Heart left ventricle (tissue), 16 donors: ENCODE measurements around the gene SPTBN4. TPM values are rescaled to one million over a fixed set of nuclear protein-coding genes. Genes with fewer than 3 reads are reported as not detected.
"Not testable (repeated sequence)": the region's sequence is repeated elsewhere in the genome, so short reads cannot be mapped to it uniquely, and the experiment has no call there.

Experiments used
- ATAC-seq, 4 donors: fragments of 200-7000 bp; cut with Tn5 transposase; one replicate each; pipeline ENCODE4 v1.9.1; 2020 to 2022; ENCODE audit warnings: moderate library complexity in 4 of 4, mild to moderate bottlenecking in 3 of 4, moderate number of reproducible peaks in 1 of 4
- DNase-seq, 5 donors: peaks; one replicate each; pipeline ENCODE4 v3.0.0-alpha.2; 2020
- H3K27ac ChIP-seq, 12 donors: fragments of 200-600 bp; sonication (generic) in 4 of 12; one replicate each; pipeline versions ENCODE4 v1.5.0 to v1.8.0; 2016 to 2022; ENCODE audit warnings: mild to moderate bottlenecking in 2 of 12
- H3K27me3 ChIP-seq, 9 donors: fragments of 200-600 bp; sonication (generic) in 2 of 9; one replicate each; pipeline versions ENCODE4 v1.5.1 to v1.8.0; 2016 to 2022; ENCODE audit warnings: mild to moderate bottlenecking in 3 of 9
- H3K36me3 ChIP-seq, 9 donors: fragments of 200-600 bp; sonication (generic) in 2 of 9; one replicate each; pipeline versions ENCODE4 v1.5.0 to v1.8.0; 2018 to 2022; ENCODE audit warnings: mild to moderate bottlenecking in 2 of 9
- H3K4me1 ChIP-seq, 12 donors: fragments of 200-600 bp; sonication (generic) in 4 of 12; one replicate each; pipeline versions ENCODE4 v1.5.0 to v1.8.0; 2016 to 2022; ENCODE audit warnings: mild to moderate bottlenecking in 3 of 12
- H3K4me3 ChIP-seq, 12 donors: fragments of 200-600 bp; sonication (generic) in 4 of 12; one replicate each; pipeline versions ENCODE4 v1.5.0 to v1.8.0; 2017 to 2022; ENCODE audit warnings: mild to moderate bottlenecking in 9 of 12, moderate library complexity in 4 of 12
- H3K9me3 ChIP-seq, 12 donors: fragments of 200-600 bp; sonication (generic) in 4 of 12; one replicate each; pipeline versions ENCODE4 v1.5.0 to v1.8.0; 2016 to 2022; ENCODE audit warnings: mild to moderate bottlenecking in 1 of 12
- CTCF ChIP-seq, 12 donors: fragments of 200-600 bp; sonication (generic) in 4 of 12; IDR thresholded peaks; one replicate each; pipeline versions ENCODE4 v1.5.0 to v1.8.0; 2018 to 2022; ENCODE audit warnings: antibody characterized with exemption in 12 of 12, mild to moderate bottlenecking in 5 of 12
- POLR2A ChIP-seq, 2 donors: fragments of 450-650 bp; IDR thresholded peaks; one replicate each; pipeline ENCODE4 v1.6.1; 2017; ENCODE audit warnings: antibody characterized with exemption in 2 of 2, mild to moderate bottlenecking in 2 of 2, moderate library complexity in 2 of 2
- WGBS, 4 donors: extraction: QIAGEN DNeasy Blood & Tissue Kit in 2 of 4; methylation state at CpG; one replicate each; pipeline versions ENCODE4 v1.1.5 to v1.1.7; 2013 to 2018; 5-methylcytosine and 5-hydroxymethylcytosine counted together
- intact Hi-C, 10 donors: fragments of 100-400 bp; cut with DNase I; formaldehyde crosslinking; loops; one replicate each; pipeline versions ENCODE4 v1.11.1 to v1.14.2; 2022
- polyA plus RNA-seq, 2 donors: library from polyadenylated mRNA; stranded (reverse); fragments of 200-250 nt; gene quantifications; one replicate each; pipeline ENCODE4 v1.2.3, GENCODE V29; 2013
- total RNA-seq, 9 donors: library from RNA; depleted of rRNA in 2 of 9; stranded (reverse); fragments of >200 nt in 2 of 9; fragmentation: NEBNext Ultra II Directional in 3 of 9; extraction: Animal tissue kit (Norgen Biotek cat#: 25700) in 3 of 9; gene quantifications; one replicate each; pipeline versions ENCODE4 v1.1.0 to v1.2.4, GENCODE V29; 2016 to 2023
- donor health status: ischemic (EF 13 %, LVEDD 7.1; RV severe dilation, severe dysfunction).
- donor health status: healthy with polysubstance abuse.
- donor health status: DM: no; HTN: yes; CAD: no.
- donor health status: DM: no; HTN: no; CAD: no.
- donor health status: ischemic (EF 25% LVEDD 6.9; RV normal size, moderate dysfunction).
- donor health status: ischemic (EF 25% LVEDD 5.7; RV mildly dilated, moderate dysfunction).
- donor health status: healthy.
- donor health status: DM: yes; HTN: yes; CAD: no.
- donor health status: ischemic (EF 35%, LVEDD 5.7; RV mildly dilated, moderate dysfunction).
- donor health status: nonischemic (EF 11% LVEDD 7.7; RV severe dilation, severe dysfunction).
- donor health status: DM: yes; HTN: yes; CAD: no.
- donor health status: PGD.
- donor health status: ischemic (EF 29% LVEDD 5.4; RV normal size, mild dysfunction).
- donor health status: nonischemic (EF 23%, LVEDD 6.1; RV moderate dilation, normal function).

SPTBN4 gene
- total and polyA plus RNA-seq, 11 donors = 1.9 to 8.7 (median 4.2) TPM

GRCh38 chr19:40623403-40624251, 156.8 kb downstream of the SPTBN4 start:
- Histone ChIP-seq H3K4me3 (no peak overlapping the region), H3K27ac (no peak overlapping the region), H3K4me1 (peaks cover 0 to 11% (median 0%) of the 10 kb centered on the region in 12 donors), H3K36me3 (peaks cover 0 to 100% (median 70%) of the 10 kb centered on the region in 9 donors), H3K9me3 (no peaks in the 10 kb centered on the region), H3K27me3 (no peaks in the 10 kb centered on the region)
- ATAC-seq = peak in 1 of 4 donors; percentile 7
- peak in 2 of 5 donors; percentile 41 to 62 for DNase-seq
- intact Hi-C loops = no loop called here
- TF ChIP-seq POLR2A (IDR thresholded peaks at IDR 0.05) = no peak
- TF ChIP-seq CTCF (IDR thresholded peaks at IDR 0.05) = no peak
- WGBS, 4 donors = 61 to 67% (median 62%) methylated on average over 41 of the region's 41 CpGs

- ATAC-seq, H3K9me3 ChIP-seq, H3K27ac ChIP-seq, intact Hi-C loops, H3K27me3 ChIP-seq, H3K4me3 ChIP-seq, H3K4me1 ChIP-seq: not testable (repeated sequence)
- DNase-seq = peak in 1 of 5 donors; percentile 9
- WGBS, 4 donors = 87 to 92% (median 90%) methylated on average over 14 of the region's 14 CpGs
- peaks cover 0 to 100% (median 60%) of the 10 kb centered on the region in 9 donors for H3K36me3 ChIP-seq
Measured at GRCh38 chr19:40624369-40625153, 157.8 kb downstream of the SPTBN4 start.

GRCh38 chr19:40625406-40626120, 158.8 kb downstream of the SPTBN4 start:
- Histone ChIP-seq H3K4me3 (no peak overlapping the region), H3K27ac (no peak overlapping the region), H3K27me3 (no peaks in the 10 kb centered on the region), H3K9me3 (no peaks in the 10 kb centered on the region), H3K4me1 (peaks cover 0 to 2% (median 0%) of the 10 kb centered on the region in 12 donors), H3K36me3 (peaks cover 0 to 99% (median 54%) of the 10 kb centered on the region in 9 donors)
- no peak for TF ChIP-seq POLR2A (IDR thresholded peaks at IDR 0.05)
- TF ChIP-seq CTCF (IDR thresholded peaks at IDR 0.05) = no peak
- ATAC-seq (peak in 1 of 4 donors; percentile 9), DNase-seq (peak in 2 of 5 donors; percentile 21 to 51)
- intact Hi-C loops = no loop called here
- 67 to 76% (median 76%) methylated on average over 2 to 7 of the region's 7 CpGs for WGBS, 4 donors

Other genes with a start within 250 kb of the SPTBN4 start
- not detected for gene TTC9B, start 248.6 kb upstream of the SPTBN4 start, total RNA-seq
- not detected for gene TTC9B, start 248.6 kb upstream of the SPTBN4 start, polyA plus RNA-seq
- gene CCNP, start 240.3 kb upstream of the SPTBN4 start, total RNA-seq = under 1 TPM in 2 of 9 donors, not detected in 7; 0.21 to 0.75 TPM
- not detected for gene CCNP, start 240.3 kb upstream of the SPTBN4 start, polyA plus RNA-seq
- gene AKT2, start 181.7 kb upstream of the SPTBN4 start, total RNA-seq = 100 to 1,000 TPM in 7 of 9 donors, 10 to 100 TPM in 2; 81.8 to 132 (median 113) TPM
- 10 to 100 TPM; 71.0 to 91.0 TPM for gene AKT2, start 181.7 kb upstream of the SPTBN4 start, polyA plus RNA-seq
- 100 to 1,000 TPM in 8 of 9 donors, 10 to 100 TPM in 1; 99.1 to 230 (median 148) TPM for gene C19orf47, start 118.6 kb upstream of the SPTBN4 start, total RNA-seq
- gene C19orf47, start 118.6 kb upstream of the SPTBN4 start, polyA plus RNA-seq = 100 to 1,000 TPM; 226 to 314 TPM
- gene PLD3, start 118.3 kb upstream of the SPTBN4 start, total RNA-seq = 100 to 1,000 TPM; 138 to 375 (median 183) TPM
- 100 to 1,000 TPM; 109 to 146 TPM for gene PLD3, start 118.3 kb upstream of the SPTBN4 start, polyA plus RNA-seq
- gene HIPK4, start 76.8 kb upstream of the SPTBN4 start, total RNA-seq = under 1 TPM in 3 of 9 donors, not detected in 6; 0.07 to 0.14 (median 0.12) TPM
- gene HIPK4, start 76.8 kb upstream of the SPTBN4 start, polyA plus RNA-seq = under 1 TPM; 0.08 to 0.12 TPM
- gene PRX, start 53.6 kb upstream of the SPTBN4 start, total RNA-seq = 1 to 10 TPM; 2.5 to 4.6 (median 3.1) TPM
- gene PRX, start 53.6 kb upstream of the SPTBN4 start, polyA plus RNA-seq = 1 to 10 TPM; 2.9 to 4.3 TPM
- gene SERTAD1, start 41.0 kb upstream of the SPTBN4 start, total RNA-seq = 10 to 100 TPM in 6 of 9 donors, 1 to 10 TPM in 3; 7.6 to 28.0 (median 11.5) TPM
- gene SERTAD1, start 41.0 kb upstream of the SPTBN4 start, polyA plus RNA-seq = 10 to 100 TPM; 10.2 to 40.2 TPM
- gene SERTAD3, start 22.7 kb upstream of the SPTBN4 start, total RNA-seq = 10 to 100 TPM; 17.6 to 38.7 (median 26.0) TPM
- gene SERTAD3, start 22.7 kb upstream of the SPTBN4 start, polyA plus RNA-seq = 10 to 100 TPM; 23.2 to 36.9 TPM
- 100 to 1,000 TPM in 5 of 9 donors, 10 to 100 TPM in 4; 76.3 to 330 (median 100) TPM for gene BLVRB, start 1.3 kb upstream of the SPTBN4 start, total RNA-seq
- gene BLVRB, start 1.3 kb upstream of the SPTBN4 start, polyA plus RNA-seq = 100 to 1,000 TPM; 115 to 164 TPM
- 10 to 100 TPM; 16.4 to 52.8 (median 18.4) TPM for gene SHKBP1, start 109.9 kb downstream of the SPTBN4 start, total RNA-seq
- 10 to 100 TPM; 23.2 to 37.0 TPM for gene SHKBP1, start 109.9 kb downstream of the SPTBN4 start, polyA plus RNA-seq
- gene LTBP4, start 134.4 kb downstream of the SPTBN4 start, total RNA-seq = 100 to 1,000 TPM; 101 to 319 (median 212) TPM
- gene LTBP4, start 134.4 kb downstream of the SPTBN4 start, polyA plus RNA-seq = 100 to 1,000 TPM in 1 of 2 donors, 10 to 100 TPM in 1; 95.0 to 121 TPM
- 10 to 100 TPM in 5 of 9 donors, 1 to 10 TPM in 4; 7.3 to 29.1 (median 10.6) TPM for gene NUMBL, start 223.7 kb downstream of the SPTBN4 start, total RNA-seq
- 10 to 100 TPM in 1 of 2 donors, 1 to 10 TPM in 1; 8.4 to 11.7 TPM for gene NUMBL, start 223.7 kb downstream of the SPTBN4 start, polyA plus RNA-seq
- 10 to 100 TPM; 18.2 to 49.7 (median 27.8) TPM for gene COQ8B, start 249.9 kb downstream of the SPTBN4 start, total RNA-seq
- 10 to 100 TPM; 25.1 to 38.3 TPM for gene COQ8B, start 249.9 kb downstream of the SPTBN4 start, polyA plus RNA-seq